Hippocampal formation (tissue), 2 donors: ENCODE results near the gene RUNX3.
A peak's percentile ranks its signal among the peaks of the same experiment; 100 is the strongest.

Source experiments
- DNase-seq, 2 donors: peaks; one replicate each; lab custom pipeline; 2025; lab: John Stamatoyannopoulos, UW

The RUNX3 gene

GRCh38 chr1:24946861-24947658 is 17.0 kb upstream of the RUNX3 start:
- DNase-seq, result no peak

DNA sequence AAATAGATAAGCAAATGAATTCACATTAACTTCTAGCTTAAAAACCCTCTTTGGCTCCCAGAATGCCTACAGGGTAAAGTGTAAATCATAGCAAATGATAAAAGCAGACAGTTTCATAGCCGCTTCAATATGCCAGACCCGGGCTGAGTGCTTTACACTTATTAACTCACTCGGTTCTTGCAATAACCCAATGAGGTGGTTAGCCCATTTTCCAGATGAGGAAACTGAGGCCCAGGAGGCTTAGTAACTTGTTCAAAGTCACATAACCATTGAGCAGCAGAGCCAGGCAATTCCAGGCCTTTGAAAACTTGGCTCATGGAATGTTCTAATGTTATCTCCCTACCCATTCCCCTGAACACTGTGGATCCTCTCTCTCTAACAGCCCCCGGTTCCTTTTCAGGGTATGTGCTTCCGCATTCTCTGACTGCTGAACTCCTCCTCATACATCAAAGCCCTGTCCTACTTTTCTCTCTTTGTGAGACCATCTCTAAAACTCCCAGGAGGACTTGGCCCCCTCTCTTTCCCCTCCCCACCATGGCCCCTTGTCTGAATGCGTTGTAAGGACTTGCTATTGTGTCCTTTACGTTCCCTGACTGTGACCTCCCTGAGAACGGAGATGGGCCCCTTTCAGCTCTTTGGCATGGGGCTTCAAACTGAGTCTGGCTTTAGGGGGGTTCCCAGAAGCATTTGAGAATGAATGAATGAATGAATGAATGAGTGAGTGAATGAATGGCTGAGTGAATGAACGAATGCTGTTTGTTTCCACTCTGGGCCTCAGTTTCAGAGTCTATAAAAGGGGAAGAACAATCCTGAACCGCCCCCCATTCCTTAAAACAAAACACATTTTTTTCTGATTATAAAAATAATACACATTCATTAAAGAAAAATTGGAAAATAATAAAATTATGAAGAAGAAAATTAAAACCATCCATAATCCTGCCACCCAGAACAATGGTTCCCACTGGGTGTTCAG is 15.6 kb upstream of the RUNX3 start:
- DNase-seq, result no peak

GRCh38 chr1:24944318-24944717 is 14.2 kb upstream of the RUNX3 start:
- no peak for DNase-seq

DNA sequence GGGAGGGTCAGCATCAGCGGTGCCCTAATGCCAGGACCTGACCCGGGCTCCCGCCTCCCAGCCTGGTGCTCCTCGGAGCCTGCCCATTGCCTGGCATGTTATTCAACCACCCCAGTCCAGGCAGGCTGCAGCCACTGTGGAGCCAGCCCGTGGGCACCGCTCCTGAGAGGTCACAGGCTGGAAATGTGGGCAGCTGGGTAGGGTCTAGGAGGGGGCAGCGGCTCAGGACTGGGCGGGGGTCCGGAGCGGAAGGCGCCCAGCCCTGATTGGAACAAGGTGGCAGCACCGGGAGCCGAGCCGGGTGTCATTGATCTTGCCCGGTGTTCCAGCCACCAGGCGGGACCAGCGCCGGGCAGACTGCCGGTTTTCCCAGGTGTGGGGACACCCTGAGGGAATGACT is 12.7 kb upstream of the RUNX3 start:
- no peak for DNase-seq

GRCh38 chr1:24941564-24941963 is 11.5 kb upstream of the RUNX3 start:
- DNase-seq, result no peak

GRCh38 chr1:24940231-24940630 is 10.2 kb upstream of the RUNX3 start:
- no peak for DNase-seq

- DNase-seq, result no peak
These were observed 9.7 kb upstream of the RUNX3 start for GRCh38 chr1:24939675-24940193.

- DNase-seq, result no peak
These were observed 9.1 kb upstream of the RUNX3 start for GRCh38 chr1:24939040-24939674.

GRCh38 chr1:24938276-24938675 is 8.2 kb upstream of the RUNX3 start:
- DNase-seq, result no peak

GRCh38 chr1:24936684-24937083 is 6.6 kb upstream of the RUNX3 start:
- DNase-seq, result no peak

GRCh38 chr1:24935615-24936484 is 5.8 kb upstream of the RUNX3 start:
- DNase-seq, result no peak

GRCh38 chr1:24935196-24935526 is 5.1 kb upstream of the RUNX3 start:
- DNase-seq, result no peak

- DNase-seq, result no peak
These were observed 4.5 kb upstream of the RUNX3 start for GRCh38 chr1:24934310-24935195.

GRCh38 chr1:24933468-24933867 is 3.4 kb upstream of the RUNX3 start:
- no peak for DNase-seq

DNA sequence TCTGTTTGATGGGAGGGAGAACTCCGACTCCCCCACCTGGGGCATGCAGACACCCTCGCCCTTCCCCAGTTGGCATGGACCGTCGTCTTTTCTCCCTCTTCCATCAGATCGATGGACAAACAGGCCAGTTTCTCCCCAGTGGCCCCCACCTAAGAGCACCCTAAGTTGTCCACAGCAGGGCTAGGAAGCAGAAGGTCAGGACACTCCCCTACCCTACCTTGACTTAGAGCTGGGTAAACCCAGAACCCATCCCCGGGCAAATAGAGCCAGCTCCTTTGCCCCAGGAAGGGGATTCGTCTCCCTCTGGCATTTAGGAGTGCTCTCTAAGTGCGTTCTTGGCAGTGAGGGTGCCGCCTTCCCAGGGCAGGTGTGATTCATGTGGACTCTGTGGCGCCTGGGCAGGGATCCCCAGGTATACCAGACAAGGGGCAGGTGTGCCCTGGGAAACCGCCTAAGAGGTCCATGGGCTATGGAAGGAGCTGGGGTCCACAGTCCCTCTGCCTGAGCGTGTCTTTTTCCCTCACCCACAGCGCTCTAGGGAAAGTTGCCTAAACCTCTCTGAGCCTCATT is 2.7 kb upstream of the RUNX3 start:
- no peak for DNase-seq

- peak in 1 of 2 donors; percentile 15 for DNase-seq
These were observed 2.2 kb upstream of the RUNX3 start for GRCh38 chr1:24932284-24932683.

DNA sequence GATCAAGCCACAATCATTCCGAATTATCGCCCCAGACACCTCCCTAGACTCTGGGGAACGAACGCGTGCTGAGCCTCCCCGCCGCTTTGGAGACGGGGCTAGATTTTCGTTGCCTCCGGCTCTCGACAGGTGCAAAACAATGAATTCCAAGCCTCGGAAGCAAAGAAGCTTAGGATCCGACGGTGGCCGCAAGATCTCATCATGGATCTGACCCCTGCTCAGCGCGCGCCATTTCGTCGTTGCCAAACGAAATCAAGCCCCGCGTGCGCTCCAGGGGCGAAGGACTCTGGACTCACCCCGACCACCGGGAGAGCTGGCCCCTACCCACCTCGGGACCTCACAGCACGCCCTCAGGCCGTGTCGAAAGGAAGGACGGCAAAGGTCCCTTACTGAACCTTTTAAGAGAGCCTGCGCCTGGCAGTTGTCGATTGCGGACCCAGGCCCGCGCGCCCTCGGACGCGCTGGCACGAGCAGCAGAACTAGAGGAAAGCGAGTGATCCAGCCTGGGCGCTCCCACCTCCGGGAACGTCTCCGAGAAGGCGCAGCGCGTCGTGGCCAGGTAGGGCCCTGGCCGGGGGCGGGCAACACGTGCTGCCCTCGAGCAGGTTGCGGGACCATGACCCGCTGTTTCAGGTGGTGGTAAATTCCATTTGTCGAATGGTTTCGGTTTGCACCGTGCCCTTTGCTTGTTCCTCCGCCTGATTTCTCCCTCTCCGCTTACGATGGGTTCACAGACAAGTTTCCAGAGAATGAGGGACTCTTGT is 1.6 kb upstream of the RUNX3 start:
- no peak for DNase-seq

- no peak for DNase-seq
These were observed 1.0 kb upstream of the RUNX3 start for GRCh38 chr1:24931146-24931467.
